B cell (primary cell): ENCODE measurements around the gene RNF141. TPM values are rescaled to one million over a fixed set of nuclear protein-coding genes. Genes with fewer than 3 reads are reported as not detected.

ENCODE experiments used
- ATAC-seq: fragments of 200-7000 bp; cut with Tn5 transposase; one replicate; pipeline ENCODE4 v1.10.0; 2021; ENCODE audit warnings: low read depth, mild to moderate bottlenecking, moderate number of reproducible peaks, moderate library complexity
- CTCF ChIA-PET: fragments of 350-600 bp; sonication (Branson Sonifier 250); formaldehyde crosslinking; loops from one replicate; lab custom pipeline; 2021; ENCODE audit warnings: antibody characterized with exemption, inconsistent platforms; lab: Charles Lee
- POLR2A ChIA-PET: fragments of 350-600 bp; sonication (Branson Sonifier 250); formaldehyde crosslinking; loops from one replicate; lab custom pipeline; 2021; ENCODE audit warnings: antibody characterized with exemption; lab: Charles Lee
- DNase-seq: peaks from one replicate; pipeline ENCODE4 v3.0.0; 2013
- H2AFZ ChIP-seq: 2 replicates; pipeline ENCODE4 v1.6.1; 2012; ENCODE audit warnings: mild to moderate bottlenecking, low read depth, low read length; ENCODE audit not compliant: insufficient read depth, poor library complexity, severe bottlenecking
- H3K27ac ChIP-seq, 2 donors: 1 replicate in 1 of 2; 2 replicates in 1 of 2; pipeline ENCODE4 v1.5.1; 2012 to 2013; ENCODE audit warnings: low read length in 2 of 2, mild to moderate bottlenecking in 2 of 2, moderate library complexity in 1 of 2
- H3K27me3 ChIP-seq, 4 experiments: fragments of 200-600 bp in 1 of 4; sonication (generic) in 1 of 4; replicated peaks in 1 of 4; 1 replicate in 2 of 4; 2 replicates in 2 of 4; pipeline versions ENCODE4 v1.6.1 to v1.7.0; 2013 to 2016; ENCODE audit warnings: low read length in 3 of 4, mild to moderate bottlenecking in 2 of 4, mixed read lengths in 1 of 4, moderate library complexity in 1 of 4; ENCODE audit not compliant: insufficient read depth in 4 of 4, control insufficient read depth in 3 of 4; ENCODE audit errors: control extremely low read depth in 1 of 4
- H3K36me3 ChIP-seq, 2 experiments: replicated peaks in 1 of 2; 1 replicate in 1 of 2; 2 replicates in 1 of 2; pipeline versions ENCODE4 v1.6.1 to v1.7.1; 2013; ENCODE audit warnings: low read length in 1 of 2; ENCODE audit not compliant: insufficient read depth in 2 of 2, control insufficient read depth in 1 of 2; ENCODE audit errors: control extremely low read depth in 1 of 2, extremely low read depth in 1 of 2
- H3K4me1 ChIP-seq, 2 donors: fragments of 200-600 bp in 1 of 2; sonication (generic) in 1 of 2; 1 replicate in 1 of 2; 2 replicates in 1 of 2; pipeline versions ENCODE4 v1.5.1 to v1.6.1; 2013 to 2017; ENCODE audit warnings: low read length in 2 of 2; ENCODE audit not compliant: control insufficient read depth in 2 of 2, insufficient read depth in 2 of 2
- H3K4me2 ChIP-seq: replicated peaks from 2 replicates; pipeline ENCODE3; 2012; ENCODE audit warnings: mild to moderate bottlenecking, low read depth, low read length; ENCODE audit not compliant: poor library complexity, severe bottlenecking
- H3K4me3 ChIP-seq, 5 experiments: fragments of 200-600 bp in 1 of 5; sonication (generic) in 1 of 5; 1 replicate in 3 of 5; 2 replicates in 2 of 5; pipeline versions ENCODE4 v1.5.1 to v1.7.0; 2011 to 2016; ENCODE audit warnings: low read length in 4 of 5, mild to moderate bottlenecking in 4 of 5, low read depth in 2 of 5, control low read depth in 1 of 5, moderate library complexity in 1 of 5; ENCODE audit not compliant: insufficient read depth in 1 of 5; ENCODE audit errors: control extremely low read depth in 1 of 5, extremely low read depth in 1 of 5
- H3K79me2 ChIP-seq: fragments of 200-600 bp; sonication (generic); one replicate; pipeline ENCODE4 v1.6.0; 2016; ENCODE audit warnings: low read length; ENCODE audit not compliant: control insufficient read depth, insufficient read depth
- H3K9ac ChIP-seq: fragments of 200-600 bp; sonication (generic); 2 replicates; pipeline ENCODE4 v1.6.1; 2017; ENCODE audit warnings: mild to moderate bottlenecking, low read length, moderate library complexity
- H3K9me3 ChIP-seq, 3 donors: one replicate each; pipeline versions ENCODE4 v1.6.1 to v1.7.1; 2013; ENCODE audit warnings: low read length in 2 of 3; ENCODE audit not compliant: control insufficient read depth in 2 of 3, insufficient read depth in 1 of 3; ENCODE audit errors: control extremely low read depth in 1 of 3
- H4K20me1 ChIP-seq: 2 replicates; pipeline ENCODE4 v1.6.0; 2012; ENCODE audit warnings: mild to moderate bottlenecking, low read length; ENCODE audit not compliant: insufficient read depth, control insufficient read depth, poor library complexity, severe bottlenecking
- H3K27ac Mint-ChIP-seq: one replicate; pipeline ENCODE4 v1.8.0; 2021; ENCODE audit warnings: mixed read lengths
- H3K27me3 Mint-ChIP-seq: one replicate; pipeline ENCODE4 v1.8.0; 2021; ENCODE audit warnings: mixed read lengths
- H3K4me1 Mint-ChIP-seq: one replicate; pipeline ENCODE4 v1.8.0; 2021; ENCODE audit warnings: mixed read lengths
- H3K4me3 Mint-ChIP-seq: one replicate; pipeline ENCODE4 v1.8.0; 2021; ENCODE audit warnings: mixed read lengths
- H3K9me3 Mint-ChIP-seq: one replicate; pipeline ENCODE4 v1.8.0; 2022; ENCODE audit warnings: mixed read lengths; ENCODE audit not compliant: insufficient read depth
- CTCF ChIP-seq: fragments of 200-600 bp; IDR thresholded peaks from one replicate; pipeline ENCODE4 v1.8.0; 2022; ENCODE audit warnings: antibody characterized with exemption, mild to moderate bottlenecking
- EZH2 ChIP-seq: IDR thresholded peaks from 2 replicates; pipeline ENCODE4 v1.6.1; 2012; ENCODE audit warnings: borderline replicate concordance, low read depth, mild to moderate bottlenecking, moderate library complexity, low read length; ENCODE audit not compliant: insufficient read depth, poor library complexity, severe bottlenecking
- WGBS: methylation state at CpG from one replicate; pipeline ENCODE4 v1.1.5; 2013; ENCODE audit warnings: missing lambda C conversion rate; ENCODE audit not compliant: insufficient coverage; 5-methylcytosine and 5-hydroxymethylcytosine counted together
- intact Hi-C: fragments of 100-400 bp; cut with micrococcal nuclease; formaldehyde crosslinking; loops from one replicate; pipeline ENCODE4 v1.10.0; 2022
- polyA plus RNA-seq: library from polyadenylated mRNA; depleted of rRNA; stranded (reverse); fragments of >200 nt; gene quantifications from 2 replicates; pipeline ENCODE4 v1.2.3, GENCODE V29; 2012
- total RNA-seq, 2 donors: library from RNA; stranded (reverse); fragments of 120-200 nt in 1 of 2; gene quantifications; 1 replicate in 1 of 2; 2 replicates in 1 of 2; pipeline versions ENCODE4 v1.2.3 to v1.2.4, GENCODE V29; 2013 to 2022

Gene RNF141
- total and polyA plus RNA-seq, 2 donors (not counting 1 experiment from before 2014, with no cell fraction given): 23.3 to 48.2 TPM

- Histone ChIP-seq H3K9me3 (peaks cover 0 to 3% (median 0%) of the 10 kb centered on the region in 3 donors), H3K4me1 (peaks cover 0 to 5% of the 10 kb centered on the region in 2 donors), H3K36me3 (peaks cover 3 to 7% of the 10 kb centered on the region in 2 experiments), H3K9ac (no peak overlapping the region), H3K79me2 (no peaks in the 10 kb centered on the region), H4K20me1 (no peaks in the 10 kb centered on the region), H3K27me3 (no peaks in the 10 kb centered on the region), H3K4me2 (no peak overlapping the region), H3K4me3 (no peak overlapping the region), H3K27ac (no peak overlapping the region), H2AFZ (no peak overlapping the region)
- intact Hi-C loops: no loop called here
- H3K4me3 Mint-ChIP-seq: no peak overlapping the region
- H3K27me3 Mint-ChIP-seq: no peaks in the 10 kb centered on the region
- peaks cover 33% of the 10 kb centered on the region for H3K4me1 Mint-ChIP-seq
- H3K27ac Mint-ChIP-seq: peak overlapping the region; percentile 54
- no peak for TF ChIP-seq EZH2
- no peak for TF ChIP-seq CTCF
- POLR2A ChIA-PET: no interaction called here
- CTCF ChIA-PET: interaction anchor here (1.3 kb wide), 1 partner anchor 177 kb away, joined by 4 read pairs; no protein-coding TSS in a partner anchor
- DNase-seq (no peak), ATAC-seq (no peak)
- 60% methylated on average over 1 of the region's 2 CpGs for WGBS
- H3K9me3 Mint-ChIP-seq: no peaks in the 10 kb centered on the region
These were observed 49.4 kb upstream of the RNF141 start for GRCh38 chr11:10590218-10590915.

DNA sequence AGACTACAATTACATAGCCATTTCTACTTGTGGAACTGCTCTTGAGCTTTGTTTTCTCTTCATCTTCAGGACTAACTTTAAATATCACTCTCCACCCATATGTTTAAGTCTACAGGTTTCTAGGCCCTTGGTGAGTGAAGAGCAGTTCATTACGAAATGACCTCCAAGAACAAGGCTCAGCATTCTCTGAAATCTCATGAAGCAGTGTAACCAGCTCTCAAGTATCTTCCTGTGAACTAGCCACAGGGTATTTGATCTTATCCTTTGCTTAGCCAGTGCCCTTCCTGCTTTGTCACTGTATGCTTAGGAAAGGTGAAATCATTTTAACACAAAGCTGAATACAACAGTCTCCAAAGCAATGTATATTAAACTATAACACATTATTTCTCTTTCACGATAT, 47.9 kb upstream of the RNF141 start:
- Histone ChIP-seq H3K27me3 (no peaks in the 10 kb centered on the region), H3K79me2 (no peaks in the 10 kb centered on the region), H3K4me3 (no peak overlapping the region), H4K20me1 (no peaks in the 10 kb centered on the region), H3K4me2 (no peak overlapping the region), H3K27ac (no peak overlapping the region), H2AFZ (no peak overlapping the region), H3K9me3 (peaks cover 0 to 3% (median 0%) of the 10 kb centered on the region in 3 donors), H3K9ac (no peak overlapping the region), H3K4me1 (peaks cover 3 to 9% of the 10 kb centered on the region in 2 donors), H3K36me3 (peaks cover 3 to 7% of the 10 kb centered on the region in 2 experiments)
- no peak overlapping the region for H3K27ac Mint-ChIP-seq
- ChIA-PET POLR2A (no interaction called here), CTCF (interaction anchor here (0.6 to 1.7 kb wide), 4 partner anchors 9 to 1022 kb away, joined by 3 to 8 read pairs (median 4); partner anchors contain the start of gene RNF141)
- no peaks in the 10 kb centered on the region for H3K9me3 Mint-ChIP-seq
- no peak overlapping the region for H3K4me3 Mint-ChIP-seq
- no CpG with 5 or more reads among the region's 2 CpGs for WGBS
- TF ChIP-seq EZH2 (no peak), CTCF (no peak)
- intact Hi-C loops: no loop called here
- H3K27me3 Mint-ChIP-seq: no peaks in the 10 kb centered on the region
- ATAC-seq (no peak), DNase-seq (no peak)
- H3K4me1 Mint-ChIP-seq: peaks cover 34% of the 10 kb centered on the region
